Glutamatergic neuron (in vitro differentiated cells): ENCODE measurements around the gene KIAA0825. TPM values are rescaled to one million over a fixed set of nuclear protein-coding genes. Genes with fewer than 3 reads are reported as not detected.

Experiments
- DNase-seq: peaks from one replicate; pipeline ENCODE4 v3.0.0; 2022
- H3K27ac Mint-ChIP-seq: one replicate; pipeline ENCODE4 v1.8.0; 2020; ENCODE audit warnings: mild to moderate bottlenecking, mixed read lengths, inconsistent platforms; ENCODE audit not compliant: unreplicated experiment
- H3K27me3 Mint-ChIP-seq: one replicate; pipeline ENCODE4 v1.8.0; 2020; ENCODE audit warnings: mild to moderate bottlenecking, moderate library complexity, mixed read lengths, inconsistent platforms; ENCODE audit not compliant: unreplicated experiment
- H3K36me3 Mint-ChIP-seq: one replicate; pipeline ENCODE4 v1.8.0; 2020; ENCODE audit warnings: mild to moderate bottlenecking, mixed read lengths, inconsistent platforms; ENCODE audit not compliant: unreplicated experiment
- H3K4me1 Mint-ChIP-seq: one replicate; pipeline ENCODE4 v1.8.0; 2020; ENCODE audit warnings: mild to moderate bottlenecking, low read depth, mixed read lengths, inconsistent platforms; ENCODE audit not compliant: unreplicated experiment
- H3K4me3 Mint-ChIP-seq: one replicate; pipeline ENCODE4 v1.8.0; 2020; ENCODE audit warnings: mild to moderate bottlenecking, mixed read lengths, inconsistent platforms; ENCODE audit not compliant: unreplicated experiment
- H3K9me3 Mint-ChIP-seq: one replicate; pipeline ENCODE4 v1.8.0; 2020; ENCODE audit warnings: mild to moderate bottlenecking, moderate library complexity, mixed read lengths, inconsistent platforms; ENCODE audit not compliant: unreplicated experiment
- total RNA-seq: library from RNA; stranded (reverse); fragmentation: NEBNext Ultra II Directional; extraction: Animal tissue kit (Norgen Biotek cat#: 25700); gene quantifications from one replicate; pipeline ENCODE4 v1.2.1, GENCODE V29; 2021; ENCODE audit not compliant: unreplicated experiment
- TF ChIP-seq, protein P1 (sequence below): fragments of 200-600 bp; sonication (generic); IDR thresholded peaks from one replicate; pipeline ENCODE4 v1.5.0; 2021; ENCODE audit not compliant: partially characterized antibody, unreplicated experiment

Gene KIAA0825
- total RNA-seq, 1 donor from 2014 or later: 1.2 TPM

DNA sequence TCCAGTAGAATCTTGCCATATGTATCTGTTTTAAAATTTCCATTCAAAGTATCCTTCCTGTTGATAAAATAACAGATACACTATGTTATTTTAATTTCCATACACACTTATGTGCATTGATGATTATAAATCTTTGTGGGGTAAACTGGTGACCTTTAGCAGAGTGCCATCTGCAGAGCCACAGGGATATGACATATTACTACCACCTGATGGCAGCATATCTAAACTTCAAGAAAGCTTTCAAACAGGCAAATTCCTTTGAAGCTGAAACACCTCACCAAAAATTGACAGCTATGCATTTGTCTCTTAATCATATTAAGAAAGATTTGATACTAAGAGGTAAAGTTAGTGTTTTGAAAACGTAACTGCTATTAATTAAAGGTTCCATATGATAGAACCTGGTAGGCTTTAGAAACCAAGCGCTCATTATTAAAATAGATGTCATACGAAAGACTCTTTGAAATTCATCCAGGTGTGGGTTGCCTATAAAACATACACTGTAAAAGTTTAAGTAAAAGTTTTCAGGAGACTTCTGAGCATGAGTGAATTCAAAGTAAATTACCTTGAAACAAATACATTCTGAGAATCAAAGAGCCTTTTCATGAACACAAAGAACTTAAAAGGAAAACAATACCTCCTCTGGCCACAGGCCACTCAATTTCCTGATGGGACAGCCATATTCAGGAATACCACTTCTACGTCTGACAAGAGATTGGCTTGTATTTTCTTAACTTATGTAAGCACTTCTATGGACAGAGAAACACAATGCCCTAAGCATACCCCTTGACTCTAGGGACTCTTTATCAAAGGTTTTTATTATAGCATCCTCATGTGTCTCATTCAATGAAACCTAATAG is 93.3 kb downstream of the KIAA0825 start:
- Mint-ChIP-seq H3K4me3 (no peak overlapping the region), H3K27ac (no peak overlapping the region), H3K4me1 (no peaks in the 10 kb centered on the region), H3K27me3 (no peaks in the 10 kb centered on the region), H3K9me3 (no peaks in the 10 kb centered on the region), H3K36me3 (no peaks in the 10 kb centered on the region)
- TF ChIP-seq, protein P1, sequence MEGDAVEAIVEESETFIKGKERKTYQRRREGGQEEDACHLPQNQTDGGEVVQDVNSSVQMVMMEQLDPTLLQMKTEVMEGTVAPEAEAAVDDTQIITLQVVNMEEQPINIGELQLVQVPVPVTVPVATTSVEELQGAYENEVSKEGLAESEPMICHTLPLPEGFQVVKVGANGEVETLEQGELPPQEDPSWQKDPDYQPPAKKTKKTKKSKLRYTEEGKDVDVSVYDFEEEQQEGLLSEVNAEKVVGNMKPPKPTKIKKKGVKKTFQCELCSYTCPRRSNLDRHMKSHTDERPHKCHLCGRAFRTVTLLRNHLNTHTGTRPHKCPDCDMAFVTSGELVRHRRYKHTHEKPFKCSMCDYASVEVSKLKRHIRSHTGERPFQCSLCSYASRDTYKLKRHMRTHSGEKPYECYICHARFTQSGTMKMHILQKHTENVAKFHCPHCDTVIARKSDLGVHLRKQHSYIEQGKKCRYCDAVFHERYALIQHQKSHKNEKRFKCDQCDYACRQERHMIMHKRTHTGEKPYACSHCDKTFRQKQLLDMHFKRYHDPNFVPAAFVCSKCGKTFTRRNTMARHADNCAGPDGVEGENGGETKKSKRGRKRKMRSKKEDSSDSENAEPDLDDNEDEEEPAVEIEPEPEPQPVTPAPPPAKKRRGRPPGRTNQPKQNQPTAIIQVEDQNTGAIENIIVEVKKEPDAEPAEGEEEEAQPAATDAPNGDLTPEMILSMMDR: peak; percentile 24
- no peak for DNase-seq

DNA sequence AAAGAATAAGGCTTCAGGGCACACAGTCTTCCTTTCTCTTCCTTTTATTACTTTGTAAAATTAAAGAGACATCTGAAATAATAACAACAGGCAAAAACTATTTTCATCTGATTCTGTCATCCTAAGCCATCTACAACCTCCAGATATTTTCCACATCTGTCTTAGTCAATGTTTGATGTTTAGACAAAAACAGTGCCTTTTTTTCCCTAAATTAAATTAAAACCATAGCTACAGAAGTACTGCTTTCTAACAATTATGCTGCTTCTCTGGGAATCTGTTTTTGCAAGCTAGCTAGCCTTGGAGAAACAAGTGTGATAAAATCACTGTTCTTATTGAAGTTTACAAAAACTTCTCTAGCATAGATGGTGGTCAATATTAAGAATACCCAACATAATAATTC is 95.4 kb downstream of the KIAA0825 start:
- Mint-ChIP-seq H3K9me3 (no peaks in the 10 kb centered on the region), H3K36me3 (no peaks in the 10 kb centered on the region), H3K4me3 (no peak overlapping the region), H3K4me1 (no peaks in the 10 kb centered on the region), H3K27me3 (no peaks in the 10 kb centered on the region), H3K27ac (no peak overlapping the region)
- DNase-seq: no peak
- TF ChIP-seq, protein P1: no peak

DNA sequence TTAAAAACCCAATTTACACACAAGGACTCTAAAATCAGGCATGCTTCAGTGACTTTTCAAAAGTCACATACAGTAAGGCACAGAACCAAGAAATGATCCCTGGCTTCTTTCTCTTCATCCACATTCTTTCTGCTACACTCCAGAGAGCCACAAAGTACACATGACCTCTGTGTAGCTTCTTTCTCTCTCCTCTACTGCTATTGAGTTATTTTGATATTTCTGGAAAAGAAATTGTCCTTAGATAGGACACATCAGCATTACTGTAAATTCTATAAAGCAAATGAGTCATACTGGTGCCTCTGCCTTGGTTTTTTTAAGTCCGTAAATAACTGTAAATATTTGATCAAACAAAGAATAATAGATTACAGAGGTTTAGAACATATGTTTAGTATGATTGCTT is 96.3 kb downstream of the KIAA0825 start:
- Mint-ChIP-seq H3K36me3 (no peaks in the 10 kb centered on the region), H3K27ac (no peak overlapping the region), H3K4me3 (no peak overlapping the region), H3K27me3 (no peaks in the 10 kb centered on the region), H3K9me3 (no peaks in the 10 kb centered on the region), H3K4me1 (no peaks in the 10 kb centered on the region)
- DNase-seq: no peak
- TF ChIP-seq, protein P1: no peak

DNA sequence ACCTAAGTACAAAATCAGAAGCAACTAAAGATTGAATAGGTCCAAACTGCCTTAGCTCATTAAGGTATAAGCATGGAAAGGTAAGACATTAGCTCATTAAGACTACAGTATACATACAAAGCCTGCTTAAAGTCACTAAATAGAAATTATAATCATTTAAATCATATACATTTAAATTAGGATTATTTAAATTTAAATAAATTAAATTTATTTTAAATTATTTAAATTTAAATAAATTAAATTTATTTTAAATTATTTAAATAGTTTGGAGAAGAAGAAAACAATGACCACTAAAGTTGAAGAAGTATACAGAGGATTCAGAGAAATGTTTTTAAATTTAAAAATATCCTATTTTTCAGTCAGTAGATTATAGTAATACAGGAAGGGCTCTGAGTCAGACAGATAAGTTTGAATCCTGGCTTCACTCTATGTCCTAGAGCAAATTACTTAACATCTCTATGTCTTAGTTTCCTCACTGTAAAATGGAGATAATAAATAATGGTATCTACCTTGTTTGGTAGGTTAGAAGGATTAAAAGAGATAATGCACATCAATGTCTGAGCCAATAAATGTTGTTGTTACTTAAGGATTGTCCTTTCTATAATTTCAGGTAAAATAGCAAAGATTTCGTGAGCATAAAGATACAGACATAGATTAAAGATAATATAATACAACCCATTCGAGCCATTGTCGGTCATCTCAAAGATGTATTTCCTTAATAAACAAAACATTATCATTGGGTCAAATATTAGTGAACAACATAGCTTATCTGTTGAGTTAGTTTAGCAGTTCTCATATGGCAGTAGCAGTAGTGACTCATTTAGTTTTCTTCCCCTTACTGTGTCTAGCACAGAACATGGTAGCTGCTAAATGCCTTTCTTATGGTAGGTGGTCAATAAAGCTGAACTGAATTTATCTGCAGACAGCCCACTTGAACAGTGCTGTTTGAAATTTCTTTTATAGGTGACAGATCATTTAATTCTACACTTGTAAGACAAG is 100.6 kb downstream of the KIAA0825 start:
- no peaks in the 10 kb centered on the region for H3K27me3 Mint-ChIP-seq
- no peaks in the 10 kb centered on the region for H3K9me3 Mint-ChIP-seq
- H3K27ac Mint-ChIP-seq: no peak overlapping the region
- H3K36me3 Mint-ChIP-seq: no peaks in the 10 kb centered on the region
- no peaks in the 10 kb centered on the region for H3K4me1 Mint-ChIP-seq
- TF ChIP-seq, protein P1: no peak
- DNase-seq: no peak
- H3K4me3 Mint-ChIP-seq: no peak overlapping the region
